Measurements from ENCODE around the gene CDC6.

The CDC6 gene

GRCh38 chr17:40341808-40342503 lies 54.3 kb downstream of the CDC6 start:
- peak; percentile 21 for DNase-seq

DNA sequence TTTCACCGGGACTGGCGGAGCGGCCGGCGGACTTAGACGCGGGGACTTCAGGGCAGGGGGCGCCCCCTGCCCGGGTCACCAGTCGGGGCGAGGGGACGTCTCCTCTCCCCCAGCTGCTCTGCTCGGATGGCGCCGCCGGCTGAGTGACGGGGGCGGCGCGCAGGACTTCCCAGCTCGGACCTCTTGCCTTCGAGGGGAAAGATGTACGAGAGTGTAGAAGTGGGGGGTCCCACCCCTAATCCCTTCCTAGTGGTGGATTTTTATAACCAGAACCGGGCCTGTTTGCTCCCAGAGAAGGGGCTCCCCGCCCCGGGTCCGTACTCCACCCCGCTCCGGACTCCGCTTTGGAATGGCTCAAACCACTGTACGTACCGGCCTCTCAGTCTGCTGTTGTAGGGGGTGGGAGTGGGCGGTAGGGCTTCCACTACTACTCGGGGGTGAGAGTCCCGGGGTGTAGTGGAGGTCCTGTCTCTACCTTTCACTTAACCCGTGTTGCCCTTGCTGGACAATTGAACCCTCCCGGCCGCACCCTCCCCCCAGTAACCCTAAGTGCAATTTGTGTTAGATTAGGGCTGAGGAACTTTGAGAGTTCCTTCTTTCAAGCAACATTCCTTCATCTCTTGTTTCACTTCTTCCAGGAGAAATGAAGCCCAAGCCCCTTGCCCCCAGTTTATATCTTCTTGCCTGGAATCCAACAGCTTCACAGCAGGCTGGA lies 55.0 kb downstream of the CDC6 start:
- DNase-seq = no peak

DNA sequence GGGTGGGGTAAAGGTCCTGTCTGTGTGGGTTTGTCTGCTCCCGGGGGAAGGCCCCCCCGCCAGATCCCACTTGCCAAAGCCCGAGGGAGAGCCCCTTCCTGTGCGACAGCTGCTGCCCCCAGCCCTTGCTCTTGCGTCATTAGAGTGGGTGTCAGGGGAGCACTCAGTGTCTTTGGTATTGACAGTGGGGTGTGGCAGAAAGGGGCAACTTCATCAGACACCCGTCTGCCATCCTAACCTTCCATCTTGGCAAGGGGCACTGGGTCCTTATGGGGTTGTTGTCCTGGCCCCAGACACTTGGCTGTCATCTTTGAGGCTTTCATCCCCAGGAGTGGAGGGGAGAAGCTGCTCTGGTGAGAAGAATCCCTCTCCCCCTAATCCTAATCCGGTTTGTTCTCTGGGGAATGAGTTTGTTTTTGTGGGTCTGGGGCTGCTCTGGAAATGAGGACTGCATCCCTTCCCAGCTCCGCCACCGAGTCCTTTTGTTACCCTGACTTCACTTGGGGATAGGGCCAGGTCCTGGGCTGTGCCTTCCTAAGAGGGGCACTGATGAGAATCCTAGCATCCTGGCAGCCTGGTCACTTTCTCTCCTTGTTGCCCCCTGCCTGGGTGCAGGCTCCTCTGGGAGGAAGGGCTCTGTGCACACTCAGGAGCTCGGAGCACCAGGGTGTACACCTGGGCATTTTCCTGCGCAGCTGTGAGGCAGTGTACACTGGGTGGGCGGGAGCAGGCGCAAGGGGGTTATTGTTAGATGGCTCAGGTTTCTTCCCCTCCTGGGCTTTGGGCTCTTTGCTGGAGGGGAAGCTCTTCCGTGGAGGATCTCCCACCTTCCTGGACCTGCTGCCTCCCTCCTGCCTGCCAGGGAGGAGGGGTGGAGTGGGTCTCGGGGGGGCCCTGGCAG lies 55.8 kb downstream of the CDC6 start:
- DNase-seq = no peak

DNA sequence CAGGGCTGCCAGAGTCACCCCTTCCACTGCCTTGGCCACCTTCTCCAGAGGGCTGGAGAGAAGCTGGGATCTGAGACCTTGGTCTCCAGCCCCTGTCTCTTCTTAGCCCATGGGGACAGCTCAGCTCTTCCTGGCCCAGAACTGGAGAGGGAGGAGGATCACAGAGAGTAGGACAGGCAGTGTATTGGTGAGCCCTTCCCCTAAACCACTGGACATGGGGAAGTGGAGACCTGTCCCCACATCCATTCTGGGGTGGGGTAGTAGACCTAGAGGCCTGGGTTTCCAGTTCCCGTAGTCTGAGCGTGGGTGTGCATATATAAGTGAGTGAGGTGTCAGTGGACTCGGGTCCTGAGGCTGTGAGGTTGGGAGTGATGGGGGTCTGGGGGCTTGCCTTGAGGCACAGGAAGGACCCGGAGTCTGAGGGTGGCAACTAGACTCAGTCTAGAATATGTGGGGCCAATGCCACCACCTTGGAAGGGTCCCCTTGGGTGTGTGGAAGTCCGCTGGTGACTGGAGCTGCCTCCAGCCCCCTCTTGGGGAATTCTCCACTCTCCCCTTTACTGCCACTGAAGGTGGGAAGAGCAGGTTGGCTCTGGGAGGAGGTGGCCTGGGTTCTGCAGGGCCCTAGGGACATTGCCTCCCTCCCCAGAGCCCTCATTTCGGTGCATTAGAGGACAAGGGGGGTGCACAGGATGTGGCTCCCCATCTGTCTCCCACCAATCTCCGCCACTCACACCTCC lies 56.9 kb downstream of the CDC6 start:
- DNase-seq = no peak

DNA sequence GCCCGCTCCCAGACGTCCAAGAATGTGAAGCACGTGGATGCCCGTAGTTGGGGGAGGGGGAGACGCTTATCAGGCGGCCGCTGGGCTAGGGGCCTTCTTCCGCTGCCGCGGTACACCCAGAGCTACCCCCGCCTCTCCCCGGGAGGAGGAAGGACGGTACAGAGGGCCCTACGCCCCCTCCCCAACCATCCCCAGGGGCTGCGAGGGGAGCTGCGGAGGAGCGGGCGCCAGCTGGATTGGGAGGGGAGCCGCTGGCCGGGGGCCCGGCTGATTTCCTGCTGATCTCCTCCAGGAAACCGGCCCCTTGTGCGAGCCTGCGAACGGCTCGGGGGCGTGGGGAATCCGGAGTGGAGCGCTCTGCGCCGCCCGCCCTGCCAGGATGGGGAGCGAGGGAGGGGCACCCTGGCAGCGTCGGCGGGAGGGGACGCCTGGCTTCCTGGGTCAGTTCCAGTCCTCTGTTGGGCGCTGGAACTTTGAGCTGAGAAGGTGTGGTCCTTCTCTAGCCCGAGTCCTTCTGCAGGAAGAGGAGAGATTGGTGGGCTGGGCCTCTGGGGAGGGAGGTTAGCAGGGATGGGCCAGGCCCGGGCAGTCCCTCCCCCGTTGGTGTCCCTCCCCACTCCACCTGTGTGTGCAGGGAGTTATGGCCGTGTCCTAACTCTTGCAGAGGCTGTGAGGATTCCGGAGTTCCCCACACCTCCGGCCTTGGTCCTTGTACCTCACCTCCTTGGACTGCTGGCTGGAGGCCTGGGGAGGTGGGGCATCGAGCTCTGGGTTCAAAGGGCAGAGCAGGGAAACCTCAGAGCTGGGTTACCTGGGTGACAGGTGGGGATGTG lies 57.7 kb downstream of the CDC6 start:
- DNase-seq = peak; percentile 54

DNA sequence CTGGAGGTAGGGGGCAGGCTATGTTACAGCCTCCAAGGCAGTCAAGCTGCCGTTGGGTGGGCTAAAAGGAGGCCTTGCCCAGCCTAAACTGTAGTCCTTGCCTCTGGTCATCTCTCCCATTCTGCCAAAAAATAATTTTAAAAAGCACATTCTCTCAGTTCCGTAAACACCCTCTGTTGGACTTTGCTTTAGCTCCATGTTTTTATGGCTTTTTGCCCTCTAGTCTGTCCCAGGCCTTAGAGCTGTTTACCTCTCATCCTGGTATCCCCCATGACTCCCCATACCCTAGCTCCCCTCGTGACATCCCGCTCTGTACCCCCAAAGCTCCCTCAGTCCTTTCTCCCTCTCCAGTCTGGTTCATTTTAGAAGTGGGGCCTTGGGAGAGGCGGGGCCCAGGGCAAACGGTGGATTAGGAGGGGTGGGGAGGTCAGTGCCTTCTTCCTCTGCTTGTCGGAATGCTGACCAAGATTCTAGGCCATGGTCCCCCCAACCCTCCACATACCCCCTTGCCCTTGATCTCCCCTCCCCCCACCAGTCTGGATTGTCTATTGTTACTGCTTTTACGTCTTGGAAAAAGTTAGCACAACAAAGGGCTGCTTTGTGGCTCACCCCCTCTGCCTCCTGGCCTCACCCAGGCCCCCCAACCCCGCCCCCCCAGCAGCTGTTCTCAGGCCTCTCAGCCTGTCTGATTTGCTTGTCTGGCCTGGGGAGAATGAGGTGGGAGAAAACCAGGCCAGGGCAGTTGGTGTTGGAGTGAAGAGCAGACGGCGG lies 58.5 kb downstream of the CDC6 start:
- DNase-seq = no peak

- no peak for DNase-seq
These were observed 59.1 kb downstream of the CDC6 start for GRCh38 chr17:40346765-40347158.

- no peak for DNase-seq
These were observed 59.8 kb downstream of the CDC6 start for GRCh38 chr17:40347319-40348135.

- no peak for DNase-seq
These were observed 60.4 kb downstream of the CDC6 start for GRCh38 chr17:40348136-40348504.

- no peak for DNase-seq
These were observed 61.1 kb downstream of the CDC6 start for GRCh38 chr17:40348562-40349476.

GRCh38 chr17:40349477-40349894 lies 61.8 kb downstream of the CDC6 start:
- DNase-seq = no peak

DNA sequence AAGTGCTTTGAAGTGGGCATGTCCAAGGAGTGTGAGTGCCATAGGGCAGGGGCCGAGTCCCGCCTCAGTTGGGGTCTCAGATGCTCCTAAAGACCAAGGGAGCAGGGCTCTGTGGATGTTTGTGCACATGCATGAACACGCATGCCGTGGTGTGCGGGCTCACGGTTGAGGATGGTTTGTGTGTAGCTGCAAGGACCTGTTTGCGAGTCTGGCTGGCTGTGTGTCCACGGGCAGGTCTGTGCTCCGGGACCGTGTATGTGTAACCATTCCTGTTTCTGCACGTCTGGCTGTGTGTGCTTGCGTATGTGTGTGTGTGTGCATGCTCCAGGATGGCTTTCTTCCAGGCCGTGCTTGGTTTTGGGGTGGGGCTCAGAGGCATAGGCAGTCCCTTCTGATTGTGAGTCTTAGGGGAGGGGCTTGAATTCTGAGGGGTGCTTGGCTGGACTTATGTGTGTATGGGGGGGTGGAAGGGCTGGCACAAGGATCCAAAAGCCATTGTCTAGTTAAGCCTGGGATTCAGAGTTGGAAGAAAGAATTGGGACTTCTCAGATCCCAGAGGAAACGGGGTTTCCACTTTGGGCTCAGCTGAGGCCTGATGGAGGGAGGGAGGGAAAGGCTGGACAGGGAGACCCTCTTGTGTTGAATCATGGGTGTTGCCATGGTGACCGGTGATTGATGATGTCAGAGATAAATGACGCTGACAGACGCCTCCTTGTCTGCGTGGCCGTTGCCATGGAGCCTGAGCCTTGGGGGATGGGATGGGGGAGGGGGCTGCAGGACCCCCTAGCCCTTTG lies 62.4 kb downstream of the CDC6 start:
- DNase-seq = no peak

DNA sequence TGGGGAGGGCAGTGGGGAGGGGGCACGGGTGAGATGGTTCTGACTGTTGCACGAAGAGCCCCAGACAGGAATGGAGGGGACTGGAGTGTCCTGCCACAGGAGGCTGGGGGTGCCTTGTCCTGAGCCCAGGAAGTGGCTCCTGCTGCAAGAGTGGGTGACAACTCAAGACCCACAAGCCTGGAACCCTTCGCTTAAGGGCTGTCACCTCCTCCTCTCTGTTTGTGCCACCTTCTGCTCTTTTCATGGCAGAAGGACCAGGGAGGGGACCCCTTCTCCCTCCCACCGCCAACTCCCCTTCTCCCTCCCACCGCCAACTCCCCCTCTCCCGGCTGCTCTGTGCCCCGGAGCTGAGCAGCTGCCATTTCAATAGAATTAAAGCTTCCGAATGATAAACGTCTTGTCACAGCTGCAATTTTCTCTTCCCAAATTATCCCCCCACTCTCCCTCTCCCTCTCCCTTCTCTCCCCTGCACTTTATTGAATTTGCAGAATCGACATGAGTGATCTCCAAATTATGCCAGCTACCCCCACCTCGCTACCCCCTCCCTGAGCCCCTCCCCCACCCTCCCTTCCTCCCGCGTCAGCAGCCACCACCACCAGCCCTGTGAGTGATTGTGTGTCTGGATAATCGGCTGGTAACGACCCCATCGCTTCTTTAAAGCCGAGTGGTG lies 63.1 kb downstream of the CDC6 start:
- no peak for DNase-seq

GRCh38 chr17:40351359-40352236 lies 63.9 kb downstream of the CDC6 start:
- DNase-seq = peak; percentile 52

DNA sequence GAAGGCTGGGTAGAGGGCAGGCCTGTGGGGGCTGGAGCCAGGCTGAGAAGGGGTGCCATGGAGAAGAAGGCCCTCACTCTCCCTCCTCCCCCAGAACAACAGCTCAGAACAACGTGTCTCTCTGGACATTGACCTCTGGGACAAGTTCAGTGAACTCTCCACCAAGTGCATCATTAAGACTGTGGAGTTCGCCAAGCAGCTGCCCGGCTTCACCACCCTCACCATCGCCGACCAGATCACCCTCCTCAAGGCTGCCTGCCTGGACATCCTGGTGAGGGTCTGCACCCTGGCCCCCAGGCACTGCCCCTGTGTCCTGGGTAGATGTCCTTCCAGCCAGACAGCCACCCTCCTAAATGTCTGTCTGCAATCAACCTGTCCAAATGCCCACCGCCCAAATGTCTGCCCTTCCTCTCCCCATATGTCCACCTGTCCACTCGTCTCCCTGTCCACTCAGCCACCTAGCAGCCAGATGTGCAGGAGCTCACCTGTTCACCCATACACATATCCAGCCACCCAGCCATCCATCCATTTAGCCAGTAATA lies 64.6 kb downstream of the CDC6 start:
- no peak for DNase-seq

GRCh38 chr17:40352779-40353394 lies 65.2 kb downstream of the CDC6 start:
- DNase-seq = no peak
